K562 (cell line): Measurements from ENCODE around the gene LRRC74B. TPM values are rescaled to one million over a fixed set of nuclear protein-coding genes. Genes with fewer than 3 reads are reported as not detected.

ENCODE experiments used
- FOXJ3 ChIP-seq: sonication (generic); formaldehyde crosslinking; IDR thresholded peaks from 2 replicates; pipeline ENCODE4 v1.4.0; 2020; ENCODE audit warnings: mild to moderate bottlenecking, missing genetic modification reagents
- FUS ChIP-seq: fragments of 200-400 bp; formaldehyde crosslinking; optimal IDR thresholded peaks from 2 replicates; pipeline ENCODE3; 2017; ENCODE audit warnings: low read depth, low read length
- KDM5B ChIP-seq: fragments of 200-600 bp; sonication (generic); IDR thresholded peaks from 2 replicates; pipeline ENCODE4 v1.6.1; 2012; ENCODE audit warnings: low read depth, mild to moderate bottlenecking, moderate library complexity, low read length, control low read depth, inconsistent platforms; ENCODE audit not compliant: insufficient replicate concordance
- TBL1XR1 ChIP-seq, 2 experiments: IDR thresholded peaks; 2 replicates each; pipeline ENCODE4 v1.6.1; 2012; ENCODE audit warnings: improper control_type of control experiment in 2 of 2, low read length in 2 of 2, mild to moderate bottlenecking in 1 of 2
- ZNF589 ChIP-seq: fragments of 200-800 bp; sonication (Bioruptor generic); IDR thresholded peaks from 2 replicates; pipeline ENCODE4 v1.6.1; 2016; ENCODE audit warnings: low read depth, missing genetic modification characterization, missing compliant biosample characterization
- polyA plus RNA-seq, 8 experiments: library from polyadenylated mRNA; depleted of rRNA in 4 of 8; stranded (reverse) in 5 of 8; unstranded in 3 of 8; fragments of >200 nt; fragmentation: Nextera tagmentation in 2 of 8; fragmentation: Illumina TruSeq in 1 of 8; extraction: Ambion mirVana in 2 of 8; extraction: Trizol in 1 of 8; gene quantifications; 2 replicates each; pipeline versions ENCODE4 v1.2.1 to v1.2.3, GENCODE V29; 2011 to 2014; ENCODE audit warnings: inconsistent platforms in 1 of 8, missing spikeins in 1 of 8
- total RNA-seq, 7 experiments: library from RNA; depleted of rRNA in 6 of 7; stranded (reverse); fragments of >200 nt in 6 of 7; fragmentation: Illumina TruSeq in 2 of 7; extraction: Trizol in 2 of 7; gene quantifications; 2 replicates each; pipeline versions ENCODE4 v1.2.1 to v1.2.3, GENCODE V29; 2011 to 2021; ENCODE audit warnings: low replicate concordance in 1 of 7
- TF ChIP-seq, protein P1 (sequence below): fragments of 250-450 bp; sonication (Bioruptor Pico); IDR thresholded peaks from 2 replicates; pipeline ENCODE4 v1.4.0; 2020; ENCODE audit warnings: mild to moderate bottlenecking, moderate library complexity
- TF ChIP-seq, protein P2 (sequence below): fragments of 250-450 bp; sonication (Bioruptor Pico); IDR thresholded peaks from 2 replicates; pipeline ENCODE4 v1.4.0; 2020; ENCODE audit warnings: borderline replicate concordance

The LRRC74B gene
- total and polyA plus RNA-seq, 9 of the 15 experiments (the other 6 are each of a cell fraction or from before 2014, with no cell fraction given): not detected

DNA sequence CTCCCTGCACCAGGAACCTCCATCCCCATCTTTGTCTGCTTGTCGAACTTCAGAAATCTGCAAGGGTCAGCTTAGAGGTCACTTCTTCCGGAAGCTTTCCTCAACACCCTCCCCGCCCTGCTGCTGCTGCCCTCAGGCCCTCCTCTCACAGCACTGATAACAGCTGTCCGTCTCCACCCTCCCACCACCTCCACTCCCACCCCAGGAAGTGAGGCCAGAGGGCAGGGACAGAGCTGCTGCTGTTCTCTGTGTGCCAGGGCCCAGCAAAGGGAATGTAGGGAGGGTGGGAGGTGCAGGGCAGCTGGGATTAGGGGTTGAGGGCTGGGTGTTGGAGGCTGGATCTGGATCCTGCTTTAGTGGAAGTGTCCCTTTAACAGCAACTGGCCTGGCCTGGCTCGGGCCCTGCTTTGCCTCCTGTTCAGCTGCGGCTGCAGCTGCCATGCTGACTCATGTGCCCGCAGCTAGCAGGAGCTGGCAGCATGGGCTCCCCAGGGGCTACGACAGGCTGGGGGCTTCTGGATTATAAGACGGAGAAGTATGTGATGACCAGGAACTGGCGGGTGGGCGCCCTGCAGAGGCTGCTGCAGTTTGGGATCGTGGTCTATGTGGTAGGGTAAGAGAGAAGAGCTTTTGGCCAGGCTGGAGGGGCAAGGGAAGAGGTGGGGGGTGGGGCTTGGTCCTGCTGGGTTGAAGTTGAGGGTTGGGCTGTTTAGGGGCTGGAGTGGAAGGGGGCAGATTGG lies 30.9 kb upstream of the LRRC74B start, which contains the start of gene P2RX6 (continued):
- TF ChIP-seq, protein P1, sequence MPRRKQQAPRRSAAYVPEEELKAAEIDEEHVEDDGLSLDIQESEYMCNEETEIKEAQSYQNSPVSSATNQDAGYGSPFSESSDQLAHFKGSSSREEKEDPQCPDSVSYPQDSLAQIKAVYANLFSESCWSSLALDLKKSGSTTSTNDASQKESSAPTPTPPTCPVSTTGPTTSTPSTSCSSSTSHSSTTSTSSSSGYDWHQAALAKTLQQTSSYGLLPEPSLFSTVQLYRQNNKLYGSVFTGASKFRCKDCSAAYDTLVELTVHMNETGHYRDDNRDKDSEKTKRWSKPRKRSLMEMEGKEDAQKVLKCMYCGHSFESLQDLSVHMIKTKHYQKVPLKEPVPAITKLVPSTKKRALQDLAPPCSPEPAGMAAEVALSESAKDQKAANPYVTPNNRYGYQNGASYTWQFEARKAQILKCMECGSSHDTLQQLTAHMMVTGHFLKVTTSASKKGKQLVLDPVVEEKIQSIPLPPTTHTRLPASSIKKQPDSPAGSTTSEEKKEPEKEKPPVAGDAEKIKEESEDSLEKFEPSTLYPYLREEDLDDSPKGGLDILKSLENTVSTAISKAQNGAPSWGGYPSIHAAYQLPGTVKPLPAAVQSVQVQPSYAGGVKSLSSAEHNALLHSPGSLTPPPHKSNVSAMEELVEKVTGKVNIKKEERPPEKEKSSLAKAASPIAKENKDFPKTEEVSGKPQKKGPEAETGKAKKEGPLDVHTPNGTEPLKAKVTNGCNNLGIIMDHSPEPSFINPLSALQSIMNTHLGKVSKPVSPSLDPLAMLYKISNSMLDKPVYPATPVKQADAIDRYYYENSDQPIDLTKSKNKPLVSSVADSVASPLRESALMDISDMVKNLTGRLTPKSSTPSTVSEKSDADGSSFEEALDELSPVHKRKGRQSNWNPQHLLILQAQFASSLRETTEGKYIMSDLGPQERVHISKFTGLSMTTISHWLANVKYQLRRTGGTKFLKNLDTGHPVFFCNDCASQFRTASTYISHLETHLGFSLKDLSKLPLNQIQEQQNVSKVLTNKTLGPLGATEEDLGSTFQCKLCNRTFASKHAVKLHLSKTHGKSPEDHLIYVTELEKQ: 0 out of 2 replicates have a peak, but pooled peaks have one; percentile 7
- TF ChIP-seq KDM5B (peak; percentile 64), TBL1XR1 (IDR thresholded peaks at IDR 0.05; ENCODE audit: low read length in 2 of 2) (peak; percentile 40 to 95; a peak in 3 of 4 replicates), ZNF589 (CRISPR knock-in tag) (no peak), FOXJ3 (CRISPR knock-in tag) (no peak), FUS (no peak)
- TF ChIP-seq, protein P2, sequence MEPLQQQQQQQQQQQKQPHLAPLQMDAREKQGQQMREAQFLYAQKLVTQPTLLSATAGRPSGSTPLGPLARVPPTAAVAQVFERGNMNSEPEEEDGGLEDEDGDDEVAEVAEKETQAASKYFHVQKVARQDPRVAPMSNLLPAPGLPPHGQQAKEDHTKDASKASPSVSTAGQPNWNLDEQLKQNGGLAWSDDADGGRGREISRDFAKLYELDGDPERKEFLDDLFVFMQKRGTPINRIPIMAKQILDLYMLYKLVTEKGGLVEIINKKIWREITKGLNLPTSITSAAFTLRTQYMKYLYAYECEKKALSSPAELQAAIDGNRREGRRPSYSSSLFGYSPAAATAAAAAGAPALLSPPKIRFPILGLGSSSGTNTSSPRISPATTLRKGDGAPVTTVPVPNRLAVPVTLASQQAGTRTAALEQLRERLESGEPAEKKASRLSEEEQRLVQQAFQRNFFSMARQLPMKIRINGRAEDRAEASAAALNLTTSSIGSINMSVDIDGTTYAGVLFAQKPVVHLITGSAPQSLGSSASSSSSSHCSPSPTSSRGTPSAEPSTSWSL: no peak
